ENCODE results near the gene GNB2.
"Not testable (repeated sequence)": the region's sequence is repeated elsewhere in the genome, so short reads cannot be mapped to it uniquely, and the experiment has no call there.

The GNB2 gene

GRCh38 chr7:100696123-100696521 lies 22.6 kb downstream of the GNB2 start:
- DNase-seq, result no peak

DNA sequence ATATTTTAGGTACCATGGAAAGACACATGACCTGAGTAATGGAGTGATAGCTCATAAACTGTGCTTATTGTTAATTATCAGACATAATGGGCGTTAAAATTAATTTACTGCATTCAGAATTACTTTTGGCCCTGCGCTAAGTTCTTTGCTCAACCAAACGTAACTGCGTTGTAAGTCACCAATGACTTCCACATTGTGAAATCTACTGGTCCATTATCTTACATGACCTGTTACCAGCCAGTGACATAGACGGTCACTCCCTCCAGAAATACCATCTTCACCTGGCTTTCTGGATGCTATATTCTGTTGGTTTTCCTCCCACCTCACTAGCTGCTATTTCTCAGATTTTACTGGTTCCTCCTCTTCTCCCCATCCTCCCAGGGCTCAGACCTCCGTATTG lies 25.5 kb downstream of the GNB2 start:
- DNase-seq, result no peak

GRCh38 chr7:100701089-100701488 lies 27.5 kb downstream of the GNB2 start:
- not testable (repeated sequence) for DNase-seq

- peak; percentile 66 for DNase-seq
Observed at GRCh38 chr7:100705320-100705752, 31.8 kb downstream of the GNB2 start.

DNA sequence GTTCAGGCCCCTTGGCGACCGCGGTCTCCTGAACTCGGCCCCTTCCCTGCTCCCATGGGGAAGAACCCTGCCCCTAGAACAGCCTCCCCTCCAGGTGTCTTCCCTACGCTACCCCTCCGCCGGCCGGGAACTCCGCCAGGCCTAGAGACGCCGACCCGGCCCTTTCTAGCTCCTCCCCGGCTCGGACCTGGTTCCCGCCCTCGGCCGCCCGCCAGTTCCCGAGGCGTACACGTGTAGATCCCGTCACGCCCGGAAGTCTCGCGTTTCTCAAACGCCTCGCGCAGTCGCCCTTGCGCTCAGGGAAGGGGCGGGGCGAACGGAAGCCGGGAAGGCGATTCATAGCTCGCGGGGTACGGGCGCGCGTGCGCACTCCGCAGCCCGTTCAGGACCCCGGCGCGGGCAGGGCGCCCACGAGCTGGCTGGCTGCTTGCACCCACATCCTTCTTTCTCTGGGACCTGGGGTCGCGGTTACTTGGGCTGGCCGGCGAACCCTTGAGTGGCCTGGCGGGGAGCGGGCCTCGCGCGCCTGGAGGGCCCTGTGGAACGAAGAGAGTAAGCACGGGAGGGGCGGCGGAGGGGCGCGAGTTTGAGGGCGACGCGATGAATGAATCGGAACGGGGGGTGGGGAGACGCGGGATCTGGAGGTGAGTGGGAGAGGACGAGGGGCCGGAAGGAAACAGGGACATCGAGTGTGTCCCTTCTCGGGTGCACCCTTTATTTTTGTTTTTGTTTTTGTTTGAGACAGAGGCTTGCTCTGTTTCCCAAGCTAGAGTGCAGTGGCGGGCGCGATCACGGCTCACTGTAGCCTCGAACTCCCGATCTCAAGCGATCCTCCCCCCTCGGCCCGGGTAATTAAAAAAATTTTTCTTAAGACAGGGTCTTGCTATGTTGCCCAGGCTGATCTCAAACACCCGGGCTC lies 32.5 kb downstream of the GNB2 start, which contains the start of gene POP7:
Gene POP7 (plus strand): TSS at position 369 of the 919 bp plus-strand sequence. CDS start 710 bp downstream, outside the sequence.
- DNase-seq, result peak; percentile 97

DNA sequence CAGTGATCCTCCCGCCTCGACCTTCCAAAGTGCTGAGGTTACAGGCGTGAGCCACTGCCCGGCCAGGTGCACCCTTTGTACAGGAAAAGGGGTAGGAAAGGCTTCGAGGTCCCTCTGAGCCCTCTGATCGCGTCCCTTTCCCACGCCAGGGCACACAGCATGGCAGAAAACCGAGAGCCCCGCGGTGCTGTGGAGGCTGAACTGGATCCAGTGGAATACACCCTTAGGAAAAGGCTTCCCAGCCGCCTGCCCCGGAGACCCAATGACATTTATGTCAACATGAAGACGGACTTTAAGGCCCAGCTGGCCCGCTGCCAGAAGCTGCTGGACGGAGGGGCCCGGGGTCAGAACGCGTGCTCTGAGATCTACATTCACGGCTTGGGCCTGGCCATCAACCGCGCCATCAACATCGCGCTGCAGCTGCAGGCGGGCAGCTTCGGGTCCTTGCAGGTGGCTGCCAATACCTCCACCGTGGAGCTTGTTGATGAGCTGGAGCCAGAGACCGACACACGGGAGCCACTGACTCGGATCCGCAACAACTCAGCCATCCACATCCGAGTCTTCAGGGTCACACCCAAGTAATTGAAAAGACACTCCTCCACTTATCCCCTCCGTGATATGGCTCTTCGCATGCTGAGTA lies 33.3 kb downstream of the GNB2 start:
- no peak for DNase-seq

DNA sequence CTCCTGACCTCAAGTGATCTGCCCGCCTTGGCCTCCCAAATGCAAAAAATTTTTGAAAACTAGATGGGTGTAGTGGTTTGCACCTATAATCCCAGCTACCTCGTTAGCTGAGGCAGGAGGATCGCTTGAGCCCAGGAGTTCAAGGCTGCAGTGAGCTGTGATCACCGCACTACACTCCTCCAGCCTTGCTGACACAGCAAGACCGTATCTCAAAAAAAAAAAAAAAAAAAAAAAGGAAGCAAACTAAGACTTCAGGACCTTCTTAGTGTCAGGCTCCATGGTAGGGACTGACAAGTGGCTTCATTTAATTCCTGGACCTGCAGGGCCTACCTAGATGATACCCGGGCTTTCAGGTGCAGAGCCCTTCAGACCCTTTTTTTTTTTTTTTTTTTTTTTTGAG lies 34.9 kb downstream of the GNB2 start:
- DNase-seq, result no peak

- DNase-seq, result no peak
Observed at GRCh38 chr7:100710452-100710851, 36.9 kb downstream of the GNB2 start.

GRCh38 chr7:100711369-100711768 lies 37.8 kb downstream of the GNB2 start:
- DNase-seq, result no peak

GRCh38 chr7:100714725-100715124 lies 41.2 kb downstream of the GNB2 start:
- DNase-seq, result no peak

DNA sequence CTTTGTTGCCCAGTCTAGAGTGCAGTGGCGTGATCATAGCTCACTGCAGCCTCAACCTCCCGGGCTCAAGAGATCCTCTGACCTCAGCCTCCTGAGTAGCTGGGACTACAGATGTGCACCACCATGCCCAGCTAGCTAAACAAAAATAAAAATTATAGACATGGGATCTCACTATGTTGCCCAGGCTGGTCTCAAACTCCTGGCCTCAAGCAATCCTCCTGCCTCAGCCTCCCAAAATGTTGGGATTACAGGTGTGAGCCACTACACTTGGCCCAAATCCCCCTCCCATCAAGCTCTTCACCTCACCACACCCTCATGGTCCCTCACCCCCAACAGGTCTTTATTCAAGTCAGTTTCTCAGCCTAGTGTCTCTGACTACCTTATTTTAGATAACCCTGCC lies 43.5 kb downstream of the GNB2 start:
- not testable (repeated sequence) for DNase-seq

DNA sequence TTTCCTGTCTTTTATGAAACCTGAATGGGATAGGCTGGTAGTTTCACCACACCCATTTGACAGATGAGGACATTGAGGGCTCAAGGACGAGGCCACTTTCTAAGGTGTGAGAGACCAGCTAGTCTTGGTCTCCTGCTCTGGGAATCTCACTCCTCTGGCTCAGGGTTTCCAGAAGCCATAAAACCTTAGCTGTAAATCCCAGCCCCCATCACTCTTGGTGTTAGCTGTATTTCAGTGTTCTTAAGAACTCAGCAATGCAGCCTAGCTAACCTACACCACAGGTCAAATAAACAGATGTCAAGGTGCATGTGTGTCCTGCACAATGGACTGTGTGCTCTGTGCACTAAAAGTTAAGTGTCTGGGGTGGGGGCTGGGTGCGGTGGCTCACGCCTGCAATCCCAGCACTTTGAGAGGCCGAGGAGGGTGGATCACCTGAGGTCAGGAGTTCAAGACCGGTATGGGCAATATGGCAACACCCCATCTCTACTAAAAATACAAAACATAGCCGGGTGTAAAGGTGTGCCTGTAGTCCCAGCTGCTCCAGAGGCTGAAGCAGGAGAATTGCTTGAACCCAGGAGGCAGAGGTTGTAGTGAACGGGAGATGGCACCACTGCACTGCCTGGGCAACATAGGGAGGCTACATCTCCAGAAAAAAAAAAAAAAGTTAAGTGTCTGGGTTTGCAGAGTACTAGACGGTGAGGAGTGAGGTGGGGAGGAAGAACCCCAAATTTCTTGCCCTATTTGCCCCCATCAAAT lies 46.2 kb downstream of the GNB2 start:
- peak; percentile 25 for DNase-seq

GRCh38 chr7:100720279-100720670 lies 46.7 kb downstream of the GNB2 start, which contains the start of gene EPO:
Gene EPO (plus strand): TSS chr7:100720468. CDS start chr7:100720981, 513 bp downstream.
- no peak for DNase-seq

DNA sequence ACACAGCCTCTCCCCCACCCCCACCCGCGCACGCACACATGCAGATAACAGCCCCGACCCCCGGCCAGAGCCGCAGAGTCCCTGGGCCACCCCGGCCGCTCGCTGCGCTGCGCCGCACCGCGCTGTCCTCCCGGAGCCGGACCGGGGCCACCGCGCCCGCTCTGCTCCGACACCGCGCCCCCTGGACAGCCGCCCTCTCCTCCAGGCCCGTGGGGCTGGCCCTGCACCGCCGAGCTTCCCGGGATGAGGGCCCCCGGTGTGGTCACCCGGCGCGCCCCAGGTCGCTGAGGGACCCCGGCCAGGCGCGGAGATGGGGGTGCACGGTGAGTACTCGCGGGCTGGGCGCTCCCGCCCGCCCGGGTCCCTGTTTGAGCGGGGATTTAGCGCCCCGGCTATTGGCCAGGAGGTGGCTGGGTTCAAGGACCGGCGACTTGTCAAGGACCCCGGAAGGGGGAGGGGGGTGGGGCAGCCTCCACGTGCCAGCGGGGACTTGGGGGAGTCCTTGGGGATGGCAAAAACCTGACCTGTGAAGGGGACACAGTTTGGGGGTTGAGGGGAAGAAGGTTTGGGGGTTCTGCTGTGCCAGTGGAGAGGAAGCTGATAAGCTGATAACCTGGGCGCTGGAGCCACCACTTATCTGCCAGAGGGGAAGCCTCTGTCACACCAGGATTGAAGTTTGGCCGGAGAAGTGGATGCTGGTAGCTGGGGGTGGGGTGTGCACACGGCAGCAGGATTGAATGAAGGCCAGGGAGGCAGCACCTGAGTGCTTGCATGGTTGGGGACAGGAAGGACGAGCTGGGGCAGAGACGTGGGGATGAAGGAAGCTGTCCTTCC lies 47.3 kb downstream of the GNB2 start:
- no peak for DNase-seq

- no peak for DNase-seq
Observed at GRCh38 chr7:100721505-100721812, 47.9 kb downstream of the GNB2 start.

GRCh38 chr7:100722480-100723212 lies 49.1 kb downstream of the GNB2 start:
- DNase-seq, result no peak

DNA sequence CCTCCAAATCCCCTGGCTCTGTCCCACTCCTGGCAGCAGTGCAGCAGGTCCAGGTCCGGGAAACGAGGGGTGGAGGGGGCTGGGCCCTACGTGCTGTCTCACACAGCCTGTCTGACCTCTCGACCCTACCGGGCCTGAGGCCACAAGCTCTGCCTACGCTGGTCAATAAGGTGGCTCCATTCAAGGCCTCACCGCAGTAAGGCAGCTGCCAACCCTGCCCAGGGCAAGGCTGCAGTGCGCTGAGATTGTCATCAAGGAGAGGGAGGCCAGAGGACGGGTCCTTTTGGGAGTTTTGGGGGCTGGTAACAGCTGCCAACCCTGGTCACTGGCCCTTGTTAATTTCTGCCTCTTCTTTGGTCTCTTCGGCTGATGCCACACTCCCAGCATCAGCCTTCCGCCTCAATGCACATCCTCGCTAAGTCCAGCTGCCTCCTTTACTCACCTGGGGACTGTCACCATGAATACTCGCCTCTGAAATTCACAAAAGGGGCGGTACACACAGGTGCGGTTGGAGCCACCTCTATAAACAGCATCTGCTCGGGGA lies 50.3 kb downstream of the GNB2 start:
- DNase-seq, result no peak

GRCh38 chr7:100724364-100724763 lies 50.8 kb downstream of the GNB2 start:
- not testable (repeated sequence) for DNase-seq

- DNase-seq, result peak; percentile 84
Observed at GRCh38 chr7:100726996-100727761, 53.6 kb downstream of the GNB2 start.

GRCh38 chr7:100728196-100728595 lies 54.7 kb downstream of the GNB2 start:
- no peak for DNase-seq
